ENCODE measurements around the gene TSNAXIP1.
"Not testable (repeated sequence)": the region's sequence is repeated elsewhere in the genome, so short reads cannot be mapped to it uniquely, and the experiment has no call there.

TSNAXIP1 gene

DNA sequence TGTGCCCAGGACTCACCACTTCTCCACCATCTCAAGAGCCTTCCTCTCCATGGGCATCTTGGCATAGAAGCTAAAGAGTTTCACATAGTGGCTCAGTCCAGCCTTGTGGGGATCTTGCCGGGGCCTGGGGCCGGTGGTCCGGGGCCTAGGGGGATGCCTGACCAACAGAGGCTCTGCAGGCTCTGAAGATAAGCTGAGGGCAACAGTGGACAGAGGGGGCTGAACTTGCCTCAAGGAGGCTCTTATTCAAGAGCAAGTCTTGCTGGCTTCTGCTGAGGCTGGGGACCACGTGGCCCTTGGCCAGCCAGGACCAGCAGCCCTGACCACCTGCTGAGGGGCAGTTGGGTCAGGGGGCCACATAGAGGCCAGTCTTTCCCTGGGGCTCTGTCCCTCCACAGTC, 22.0 kb downstream of the TSNAXIP1 start:
- Histone ChIP-seq H3K4me1 (ENCODE audit: control insufficient read depth in 5 of 5, insufficient read depth in 5 of 5, low read length in 5 of 5) (peaks cover 4 to 16% (median 12%) of the 10 kb centered on the region in 5 donors), H3K27me3 (ENCODE audit: control insufficient read depth in 5 of 5, insufficient read depth in 4 of 5, low read length in 5 of 5) (no peaks in the 10 kb centered on the region), H3K36me3 (ENCODE audit: control insufficient read depth in 5 of 5, insufficient read depth in 5 of 5, low read length in 5 of 5) (peaks cover 0 to 60% (median 58%) of the 10 kb centered on the region in 5 donors), H3K27ac (ENCODE audit: low read depth, low read length) (no peak overlapping the region), H3K9me3 (ENCODE audit: control insufficient read depth in 5 of 5, low read length in 5 of 5) (no peaks in the 10 kb centered on the region), H3K9ac (ENCODE audit: low read length in 5 of 5) (no peak overlapping the region), H3K4me3 (ENCODE audit: low read depth in 1 of 5, low read length in 5 of 5) (no peak overlapping the region)

GRCh38 chr16:67833030-67833414, 26.3 kb downstream of the TSNAXIP1 start:
- Histone ChIP-seq H3K9ac (ENCODE audit: low read length in 5 of 5) (peak overlapping the region; percentile 78 to 93 (median 91)), H3K27me3 (ENCODE audit: control insufficient read depth in 5 of 5, insufficient read depth in 4 of 5, low read length in 5 of 5) (no peaks in the 10 kb centered on the region), H3K9me3 (ENCODE audit: control insufficient read depth in 5 of 5, low read length in 5 of 5) (no peaks in the 10 kb centered on the region), H3K4me3 (ENCODE audit: low read depth in 1 of 5, low read length in 5 of 5) (peak overlapping the region; percentile 71 to 88 (median 80)), H3K27ac (ENCODE audit: low read depth, low read length) (peak overlapping the region; percentile 70), H3K4me1 (ENCODE audit: control insufficient read depth in 5 of 5, insufficient read depth in 5 of 5, low read length in 5 of 5) (peaks cover 4 to 22% (median 18%) of the 10 kb centered on the region in 5 donors), H3K36me3 (ENCODE audit: control insufficient read depth in 5 of 5, insufficient read depth in 5 of 5, low read length in 5 of 5) (peaks cover 0 to 43% (median 43%) of the 10 kb centered on the region in 5 donors)

DNA sequence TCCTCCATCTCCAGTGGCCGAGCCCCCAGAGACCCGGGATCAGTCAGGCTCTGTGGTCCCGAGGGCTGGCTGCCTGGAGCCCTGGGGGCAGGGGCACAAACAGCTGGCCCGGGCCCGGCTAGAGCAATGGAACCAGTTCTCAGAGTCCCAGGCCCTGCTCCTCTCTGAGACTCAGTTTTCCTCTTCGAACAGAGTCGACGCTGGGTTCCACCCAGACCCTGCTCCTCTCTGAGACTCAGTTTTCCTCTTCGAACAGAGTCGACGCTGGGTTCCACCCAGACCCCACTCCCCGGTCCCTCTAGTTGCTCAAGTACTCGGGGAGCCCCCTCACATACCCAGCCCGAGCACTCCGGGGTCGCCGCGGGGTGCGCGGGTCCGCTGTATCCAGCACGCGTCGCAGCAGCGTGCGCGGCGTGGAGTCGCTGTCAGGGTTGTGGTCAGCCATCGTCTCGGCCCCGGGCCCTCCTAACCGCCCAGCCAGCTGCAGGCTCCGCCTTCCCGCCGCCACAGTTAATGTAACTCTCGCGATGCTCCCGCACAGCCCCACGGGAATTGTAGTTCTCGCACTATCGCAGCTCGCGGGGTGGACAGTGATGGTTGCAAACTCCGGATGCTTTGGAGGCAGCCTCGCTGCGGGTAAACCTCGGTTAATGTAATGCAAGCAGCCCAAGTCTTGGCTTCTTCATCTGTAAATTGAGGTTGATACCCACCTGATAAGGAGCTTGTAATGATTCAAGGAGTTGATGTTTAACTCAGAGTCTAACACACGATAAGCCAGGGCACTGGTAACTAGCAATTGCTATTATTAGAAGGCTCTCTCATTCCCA, 26.9 kb downstream of the TSNAXIP1 start:
- no peaks in the 10 kb centered on the region for H3K9me3 ChIP-seq (ENCODE audit: control insufficient read depth in 5 of 5, low read length in 5 of 5)
- peaks cover 0 to 37% (median 36%) of the 10 kb centered on the region in 5 donors for H3K36me3 ChIP-seq (ENCODE audit: control insufficient read depth in 5 of 5, insufficient read depth in 5 of 5, low read length in 5 of 5)
- H3K27me3 ChIP-seq (ENCODE audit: control insufficient read depth in 5 of 5, insufficient read depth in 4 of 5, low read length in 5 of 5), result no peaks in the 10 kb centered on the region
- H3K4me1 ChIP-seq (ENCODE audit: control insufficient read depth in 5 of 5, insufficient read depth in 5 of 5, low read length in 5 of 5), result peaks cover 4 to 22% (median 18%) of the 10 kb centered on the region in 5 donors
- H3K4me3 ChIP-seq (ENCODE audit: low read depth in 1 of 5, low read length in 5 of 5), result peak overlapping the region; percentile 71 to 88 (median 80)
- peak overlapping the region; percentile 70 for H3K27ac ChIP-seq (ENCODE audit: low read depth, low read length)
- peak overlapping the region; percentile 78 to 93 (median 91) for H3K9ac ChIP-seq (ENCODE audit: low read length in 5 of 5)

- Histone ChIP-seq H3K27ac (ENCODE audit: low read depth, low read length) (no peak overlapping the region), H3K4me1 (ENCODE audit: control insufficient read depth in 5 of 5, insufficient read depth in 5 of 5, low read length in 5 of 5) (peaks cover 4 to 22% (median 18%) of the 10 kb centered on the region in 5 donors), H3K9ac (ENCODE audit: low read length in 5 of 5) (peak overlapping the region in 2 of 5 donors; percentile 88 to 93), H3K27me3 (ENCODE audit: control insufficient read depth in 5 of 5, insufficient read depth in 4 of 5, low read length in 5 of 5) (no peaks in the 10 kb centered on the region), H3K36me3 (ENCODE audit: control insufficient read depth in 5 of 5, insufficient read depth in 5 of 5, low read length in 5 of 5) (peaks cover 0 to 31% (median 30%) of the 10 kb centered on the region in 5 donors), H3K4me3 (ENCODE audit: low read depth in 1 of 5, low read length in 5 of 5) (peak overlapping the region; percentile 71 to 84 (median 80)), H3K9me3 (ENCODE audit: control insufficient read depth in 5 of 5, low read length in 5 of 5) (no peaks in the 10 kb centered on the region)
Observed at GRCh38 chr16:67834242-67834614, 27.5 kb downstream of the TSNAXIP1 start.

DNA sequence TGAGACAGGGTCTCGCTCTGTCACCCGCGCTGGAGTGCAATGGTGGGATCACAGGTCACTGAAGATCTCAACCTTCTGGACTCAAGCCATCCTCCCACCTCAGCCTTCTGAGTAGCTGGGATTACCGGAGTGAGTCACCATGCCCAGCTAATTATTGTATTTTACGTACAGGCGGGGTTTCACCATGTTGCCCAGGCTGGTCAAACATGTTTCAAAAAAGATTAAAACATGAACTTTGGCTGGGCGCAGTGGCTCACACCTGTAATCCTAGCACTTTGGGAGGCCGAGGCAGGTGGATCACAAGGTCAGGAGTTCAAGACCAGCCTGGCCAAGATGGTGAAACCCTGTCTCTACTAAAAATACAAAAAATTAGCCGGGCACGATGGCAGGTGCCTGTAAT, 30.5 kb downstream of the TSNAXIP1 start:
- not testable (repeated sequence) for H3K27ac ChIP-seq (ENCODE audit: low read depth, low read length); H3K27me3 ChIP-seq (ENCODE audit: control insufficient read depth in 5 of 5, insufficient read depth in 4 of 5, low read length in 5 of 5); H3K9ac ChIP-seq (ENCODE audit: low read length in 5 of 5); H3K9me3 ChIP-seq (ENCODE audit: control insufficient read depth in 5 of 5, low read length in 5 of 5); H3K4me3 ChIP-seq (ENCODE audit: low read depth in 1 of 5, low read length in 5 of 5); H3K36me3 ChIP-seq (ENCODE audit: control insufficient read depth in 5 of 5, insufficient read depth in 5 of 5, low read length in 5 of 5)
- H3K4me1 ChIP-seq (ENCODE audit: control insufficient read depth in 5 of 5, insufficient read depth in 5 of 5, low read length in 5 of 5), result peaks cover 7 to 27% (median 25%) of the 10 kb centered on the region in 5 donors

DNA sequence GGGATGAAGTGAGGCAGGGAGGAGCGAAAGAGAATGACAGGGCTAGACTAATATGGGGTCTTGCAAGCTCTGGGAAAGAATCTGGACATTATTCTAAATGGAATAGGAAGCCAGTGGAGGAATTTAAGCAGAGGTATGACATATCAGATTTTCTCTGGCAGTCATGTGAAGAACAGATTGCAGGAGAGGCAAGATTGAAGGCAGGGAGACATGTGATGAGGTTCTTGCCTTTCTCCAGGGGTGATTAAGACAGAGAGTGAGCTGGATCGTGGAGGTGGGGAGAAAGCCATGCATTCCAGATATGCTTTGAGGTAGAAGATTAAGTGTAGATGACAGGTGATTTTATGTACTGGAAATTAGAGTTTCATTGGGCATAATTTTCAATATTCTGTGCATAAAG, 31.1 kb downstream of the TSNAXIP1 start:
- Histone ChIP-seq H3K9me3 (ENCODE audit: control insufficient read depth in 5 of 5, low read length in 5 of 5) (no peaks in the 10 kb centered on the region), H3K36me3 (ENCODE audit: control insufficient read depth in 5 of 5, insufficient read depth in 5 of 5, low read length in 5 of 5) (no peaks in the 10 kb centered on the region), H3K27me3 (ENCODE audit: control insufficient read depth in 5 of 5, insufficient read depth in 4 of 5, low read length in 5 of 5) (no peaks in the 10 kb centered on the region), H3K4me3 (ENCODE audit: low read depth in 1 of 5, low read length in 5 of 5) (no peak overlapping the region), H3K9ac (ENCODE audit: low read length in 5 of 5) (no peak overlapping the region), H3K27ac (ENCODE audit: low read depth, low read length) (no peak overlapping the region), H3K4me1 (ENCODE audit: control insufficient read depth in 5 of 5, insufficient read depth in 5 of 5, low read length in 5 of 5) (peaks cover 7 to 26% (median 22%) of the 10 kb centered on the region in 5 donors)

DNA sequence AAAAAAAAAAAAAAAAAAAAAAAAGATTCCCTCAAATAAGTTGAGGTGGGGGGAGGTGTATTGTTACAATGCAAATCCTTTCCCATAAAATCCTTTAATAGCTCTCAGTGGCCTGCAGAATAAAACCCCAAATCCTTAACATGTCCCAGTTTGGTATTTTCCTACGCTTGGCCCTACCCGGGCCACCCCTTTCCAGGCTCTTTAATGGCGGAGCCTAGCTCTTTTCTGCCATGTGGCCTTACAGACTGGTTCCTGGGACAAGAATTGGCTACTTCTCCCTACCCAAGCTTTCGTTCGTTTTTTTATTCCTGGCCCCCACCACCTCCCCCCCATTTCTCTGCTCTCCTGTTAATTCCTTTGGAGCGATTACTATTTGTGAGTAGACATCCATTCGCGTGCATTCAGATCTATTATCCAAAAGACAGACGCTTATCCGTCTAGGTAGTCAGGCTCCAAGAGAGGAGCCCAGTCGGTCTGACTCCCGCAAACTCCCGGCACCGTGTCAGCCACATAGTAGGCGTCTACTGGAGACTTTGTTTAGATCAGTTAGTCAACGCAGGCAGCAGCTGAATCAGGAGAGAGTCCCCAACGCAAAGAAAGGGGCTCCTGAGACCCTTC, 34.6 kb downstream of the TSNAXIP1 start:
- H3K4me1 ChIP-seq (ENCODE audit: control insufficient read depth in 5 of 5, insufficient read depth in 5 of 5, low read length in 5 of 5), result peaks cover 20 to 46% (median 45%) of the 10 kb centered on the region in 5 donors
- H3K9ac ChIP-seq (ENCODE audit: low read length in 5 of 5), result peak overlapping the region in 4 of 5 donors; percentile 86 to 96 (median 92)
- peaks cover 0 to 2% (median 0%) of the 10 kb centered on the region in 5 donors for H3K36me3 ChIP-seq (ENCODE audit: control insufficient read depth in 5 of 5, insufficient read depth in 5 of 5, low read length in 5 of 5)
- H3K27ac ChIP-seq (ENCODE audit: low read depth, low read length), result peak overlapping the region; percentile 97
- H3K9me3 ChIP-seq (ENCODE audit: control insufficient read depth in 5 of 5, low read length in 5 of 5), result no peaks in the 10 kb centered on the region
- H3K27me3 ChIP-seq (ENCODE audit: control insufficient read depth in 5 of 5, insufficient read depth in 4 of 5, low read length in 5 of 5), result no peaks in the 10 kb centered on the region
- peak overlapping the region; percentile 67 to 97 (median 82) for H3K4me3 ChIP-seq (ENCODE audit: low read depth in 1 of 5, low read length in 5 of 5)

DNA sequence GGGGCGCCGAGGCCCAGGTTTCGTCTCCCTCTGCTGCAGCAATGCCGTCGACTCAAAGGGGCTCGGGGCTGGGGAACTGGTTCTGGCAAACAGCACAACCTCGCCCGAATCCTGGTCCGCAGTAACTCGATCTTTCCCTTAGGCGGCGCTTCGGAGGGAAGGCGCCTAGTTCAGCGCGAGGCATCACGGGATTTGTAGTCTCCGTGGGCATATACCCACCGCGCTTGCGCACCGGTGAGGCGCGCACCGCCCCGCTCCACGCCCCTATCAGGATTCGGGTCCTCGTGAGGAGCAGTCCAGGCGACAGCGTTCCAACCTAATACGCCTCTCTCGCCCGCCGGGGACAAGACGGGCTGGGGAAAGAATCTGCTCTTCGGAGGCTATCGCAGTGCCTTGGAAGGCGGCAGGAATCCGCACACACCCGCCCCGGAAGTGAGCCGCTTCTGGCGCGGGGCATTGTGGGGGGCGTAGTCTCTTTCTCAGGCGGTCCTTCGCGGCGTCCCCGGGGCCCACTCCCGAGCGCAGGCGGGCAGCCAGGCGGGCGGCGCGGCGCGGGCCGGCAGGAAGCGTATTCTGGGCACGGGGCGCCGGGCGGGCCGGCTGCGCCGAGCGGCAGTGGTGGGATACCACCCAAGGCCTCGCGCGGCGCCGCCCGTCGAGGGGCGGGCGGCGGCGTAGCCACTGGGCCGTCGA, 35.3 kb downstream of the TSNAXIP1 start, which contains the start of gene THAP11:
THAP11 (plus strand) TSS at position 505 of the 693 bp plus-strand sequence. CDS start 235 bp downstream, outside the sequence.
- Histone ChIP-seq H3K9ac (ENCODE audit: low read length in 5 of 5) (peak within 1 kb of the TSS; percentile 81 to 96 (median 90)), H3K9me3 (ENCODE audit: control insufficient read depth in 5 of 5, low read length in 5 of 5) (no peaks in the 10 kb centered on the region), H3K27me3 (ENCODE audit: control insufficient read depth in 5 of 5, insufficient read depth in 4 of 5, low read length in 5 of 5) (no peaks in the 10 kb centered on the region), H3K36me3 (ENCODE audit: control insufficient read depth in 5 of 5, insufficient read depth in 5 of 5, low read length in 5 of 5) (peaks cover 0 to 2% (median 0%) of the 10 kb centered on the region in 5 donors), H3K4me1 (ENCODE audit: control insufficient read depth in 5 of 5, insufficient read depth in 5 of 5, low read length in 5 of 5) (peaks cover 20 to 48% (median 46%) of the 10 kb centered on the region in 5 donors), H3K27ac (ENCODE audit: low read depth, low read length) (peak within 1 kb of the TSS; percentile 97), H3K4me3 (ENCODE audit: low read depth in 1 of 5, low read length in 5 of 5) (peak within 1 kb of the TSS; percentile 75 to 97 (median 86))

DNA sequence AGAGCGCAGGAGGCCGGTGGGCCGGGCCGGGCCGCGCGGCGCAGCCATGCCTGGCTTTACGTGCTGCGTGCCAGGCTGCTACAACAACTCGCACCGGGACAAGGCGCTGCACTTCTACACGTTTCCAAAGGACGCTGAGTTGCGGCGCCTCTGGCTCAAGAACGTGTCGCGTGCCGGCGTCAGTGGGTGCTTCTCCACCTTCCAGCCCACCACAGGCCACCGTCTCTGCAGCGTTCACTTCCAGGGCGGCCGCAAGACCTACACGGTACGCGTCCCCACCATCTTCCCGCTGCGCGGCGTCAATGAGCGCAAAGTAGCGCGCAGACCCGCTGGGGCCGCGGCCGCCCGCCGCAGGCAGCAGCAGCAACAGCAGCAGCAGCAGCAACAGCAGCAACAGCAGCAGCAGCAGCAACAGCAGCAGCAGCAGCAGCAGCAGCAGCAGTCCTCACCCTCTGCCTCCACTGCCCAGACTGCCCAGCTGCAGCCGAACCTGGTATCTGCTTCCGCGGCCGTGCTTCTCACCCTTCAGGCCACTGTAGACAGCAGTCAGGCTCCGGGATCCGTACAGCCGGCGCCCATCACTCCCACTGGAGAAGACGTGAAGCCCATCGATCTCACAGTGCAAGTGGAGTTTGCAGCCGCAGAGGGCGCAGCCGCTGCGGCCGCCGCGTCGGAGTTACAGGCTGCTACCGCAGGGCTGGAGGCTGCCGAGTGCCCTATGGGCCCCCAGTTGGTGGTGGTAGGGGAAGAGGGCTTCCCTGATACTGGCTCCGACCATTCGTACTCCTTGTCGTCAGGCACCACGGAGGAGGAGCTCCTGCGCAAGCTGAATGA, 36.0 kb downstream of the TSNAXIP1 start:
- Histone ChIP-seq H3K9ac (ENCODE audit: low read length in 5 of 5) (peak overlapping the region; percentile 70 to 94 (median 81)), H3K4me1 (ENCODE audit: control insufficient read depth in 5 of 5, insufficient read depth in 5 of 5, low read length in 5 of 5) (peaks cover 20 to 54% (median 52%) of the 10 kb centered on the region in 5 donors), H3K9me3 (ENCODE audit: control insufficient read depth in 5 of 5, low read length in 5 of 5) (no peaks in the 10 kb centered on the region), H3K27me3 (ENCODE audit: control insufficient read depth in 5 of 5, insufficient read depth in 4 of 5, low read length in 5 of 5) (no peaks in the 10 kb centered on the region), H3K4me3 (ENCODE audit: low read depth in 1 of 5, low read length in 5 of 5) (peak overlapping the region; percentile 75 to 97 (median 86)), H3K36me3 (ENCODE audit: control insufficient read depth in 5 of 5, insufficient read depth in 5 of 5, low read length in 5 of 5) (peaks cover 0 to 2% (median 0%) of the 10 kb centered on the region in 5 donors), H3K27ac (ENCODE audit: low read depth, low read length) (peak overlapping the region; percentile 97)

Data from subcutaneous abdominal adipose tissue (tissue), 5 donors.